Naive thymus-derived CD4-positive, alpha-beta T cell (primary cell): ENCODE results near the gene SGTA. TPM values are rescaled to one million over a fixed set of nuclear protein-coding genes. Genes with fewer than 3 reads are reported as not detected.

Experiments used
- ATAC-seq: fragments of 150-1000 bp; cut with Tn5 transposase; 2 replicates; pipeline ENCODE4 v1.10.0; 2021; ENCODE audit warnings: mild to moderate bottlenecking, moderate library complexity
- CTCF ChIA-PET: fragments of 350-600 bp; sonication (Branson Sonifier 250); formaldehyde crosslinking; loops from one replicate; lab custom pipeline; 2021; ENCODE audit warnings: antibody characterized with exemption; lab: Charles Lee
- POLR2A ChIA-PET: fragments of 350-600 bp; sonication (Branson Sonifier 250); formaldehyde crosslinking; loops from one replicate; lab custom pipeline; 2021; ENCODE audit warnings: antibody characterized with exemption, inconsistent platforms; lab: Charles Lee
- DNase-seq, 9 donors: peaks; one replicate each; pipeline versions ENCODE4 v3.0.0 to v3.0.0-alpha.2; 2020 to 2022; ENCODE audit warnings: mixed read lengths in 1 of 9
- H3K27ac ChIP-seq: one replicate; pipeline ENCODE4 v1.7.0; 2013; ENCODE audit warnings: mild to moderate bottlenecking, low read depth, low read length, moderate library complexity
- H3K27me3 ChIP-seq, 2 donors: one replicate each; pipeline ENCODE4 v1.7.0; 2013; ENCODE audit warnings: low read length in 2 of 2, mild to moderate bottlenecking in 2 of 2, moderate library complexity in 2 of 2; ENCODE audit not compliant: control insufficient read depth in 2 of 2, insufficient read depth in 2 of 2
- H3K36me3 ChIP-seq, 3 experiments: 1 replicate in 2 of 3; 2 replicates in 1 of 3; pipeline ENCODE4 v1.7.0; 2013; ENCODE audit warnings: low read length in 3 of 3, mild to moderate bottlenecking in 3 of 3, moderate library complexity in 1 of 3; ENCODE audit not compliant: insufficient read depth in 3 of 3, control insufficient read depth in 2 of 3
- H3K4me1 ChIP-seq, 2 donors: one replicate each; pipeline ENCODE4 v1.7.0; 2013; ENCODE audit warnings: low read length in 2 of 2, mild to moderate bottlenecking in 2 of 2, moderate library complexity in 1 of 2; ENCODE audit not compliant: control insufficient read depth in 2 of 2, insufficient read depth in 2 of 2
- H3K4me3 ChIP-seq: 2 replicates; pipeline ENCODE4 v1.7.0; 2013; ENCODE audit warnings: mild to moderate bottlenecking, low read length
- H3K9me3 ChIP-seq, 3 experiments: 1 replicate in 2 of 3; 2 replicates in 1 of 3; pipeline ENCODE4 v1.7.0; 2013; ENCODE audit warnings: low read length in 3 of 3; ENCODE audit not compliant: control insufficient read depth in 2 of 3
- H3K27ac Mint-ChIP-seq, 9 donors: one replicate each; pipeline ENCODE4 v1.8.0; 2020 to 2022; ENCODE audit warnings: mixed read lengths in 9 of 9, mild to moderate bottlenecking in 8 of 9, moderate library complexity in 5 of 9, inconsistent platforms in 2 of 9
- H3K27me3 Mint-ChIP-seq, 5 donors: one replicate each; pipeline ENCODE4 v1.8.0; 2021 to 2022; ENCODE audit warnings: mixed read lengths in 5 of 5, mild to moderate bottlenecking in 1 of 5
- H3K36me3 Mint-ChIP-seq, 5 donors: one replicate each; pipeline ENCODE4 v1.8.0; 2020 to 2022; ENCODE audit warnings: mixed read lengths in 5 of 5, mild to moderate bottlenecking in 3 of 5, inconsistent platforms in 1 of 5
- H3K4me1 Mint-ChIP-seq, 7 donors: one replicate each; pipeline ENCODE4 v1.8.0; 2020 to 2022; ENCODE audit warnings: mixed read lengths in 7 of 7, mild to moderate bottlenecking in 3 of 7, inconsistent platforms in 1 of 7
- H3K4me3 Mint-ChIP-seq, 10 donors: one replicate each; pipeline ENCODE4 v1.8.0; 2020 to 2022; ENCODE audit warnings: mild to moderate bottlenecking in 10 of 10, mixed read lengths in 10 of 10, moderate library complexity in 6 of 10, inconsistent platforms in 2 of 10
- H3K9me3 Mint-ChIP-seq, 11 donors: one replicate each; pipeline ENCODE4 v1.8.0; 2020 to 2022; ENCODE audit warnings: mixed read lengths in 11 of 11, mild to moderate bottlenecking in 4 of 11, inconsistent platforms in 1 of 11, moderate library complexity in 1 of 11
- intact Hi-C, 2 donors: fragments of 100-400 bp; cut with micrococcal nuclease; formaldehyde crosslinking; loops; one replicate each; pipeline ENCODE4 v1.15.1; 2023
- polyA plus RNA-seq, 2 donors: library from polyadenylated mRNA; unstranded; fragments of 300-500 nt; fragmentation: Illumina TruSeq; gene quantifications; one replicate each; pipeline ENCODE4 v1.2.3, GENCODE V29; 2021
- total RNA-seq, 6 experiments: library from RNA in 5 of 6; stranded (reverse) in 5 of 6; gene quantifications; 1 replicate in 5 of 6; 2 replicates in 1 of 6; pipeline ENCODE4 v1.2.3 and lab custom pipeline; 2021 to 2026

Gene SGTA
- total and polyA plus RNA-seq, 7 experiments from 2014 or later: 25.3 to 47.8 (median 37.9) TPM

DNA sequence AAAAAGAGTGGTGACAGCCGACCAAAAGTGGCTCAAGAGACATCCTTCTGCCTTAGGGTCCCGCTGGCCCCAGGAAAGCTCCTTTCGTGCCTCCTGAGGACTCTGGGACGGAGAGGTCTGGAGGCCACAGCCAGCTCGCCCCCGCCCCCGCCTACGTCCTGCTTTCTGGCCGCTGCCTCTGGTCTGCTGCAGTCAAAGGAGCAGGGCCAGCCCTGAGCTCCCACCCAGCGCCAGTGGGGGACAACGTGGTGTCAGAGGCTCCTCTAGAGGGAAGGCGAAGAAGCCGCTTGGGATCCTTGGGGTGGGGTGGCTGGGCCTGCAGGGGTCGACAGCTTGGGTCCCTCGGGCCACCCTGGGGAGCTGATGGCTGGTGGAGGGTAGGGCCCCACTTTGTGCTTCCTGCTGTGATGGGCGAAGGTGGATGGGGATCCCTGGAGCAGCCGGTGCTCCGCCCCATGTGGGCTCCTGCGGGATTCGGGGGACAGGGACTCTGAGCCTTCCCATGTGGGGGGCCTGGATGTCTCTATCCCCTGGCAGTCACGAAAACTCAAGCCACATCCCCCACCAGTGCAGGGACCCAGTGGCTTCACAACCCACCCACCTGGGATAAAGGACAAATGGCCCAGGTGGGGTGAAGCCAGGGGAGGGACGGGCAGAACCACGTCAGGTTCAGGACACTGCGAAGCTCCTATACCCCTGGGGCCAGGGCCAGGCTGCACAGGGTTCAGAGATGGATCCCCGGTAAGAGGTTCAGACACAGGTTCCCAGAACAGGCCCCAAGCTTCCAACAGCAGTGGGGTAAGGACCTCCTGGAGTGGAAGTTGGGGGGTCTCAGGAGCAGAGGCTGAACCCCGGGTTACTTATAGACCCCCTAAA lies 52.9 kb downstream of the SGTA start:
- ChIA-PET CTCF (no interaction called here), POLR2A (no interaction called here)
- no peak for ATAC-seq
- Mint-ChIP-seq H3K9me3 (no peaks in the 10 kb centered on the region), H3K27ac (no peak overlapping the region), H3K36me3 (peaks cover 0 to 13% (median 5%) of the 10 kb centered on the region in 5 donors), H3K27me3 (peaks cover 0 to 10% (median 4%) of the 10 kb centered on the region in 5 donors), H3K4me1 (peaks cover 0 to 10% (median 5%) of the 10 kb centered on the region in 7 donors), H3K4me3 (no peak overlapping the region)
- Histone ChIP-seq H3K27ac (no peak overlapping the region), H3K9me3 (no peaks in the 10 kb centered on the region), H3K4me3 (no peak overlapping the region), H3K27me3 (no peaks in the 10 kb centered on the region), H3K36me3 (peaks cover 0 to 28% (median 0%) of the 10 kb centered on the region in 3 experiments), H3K4me1 (no peaks in the 10 kb centered on the region)
- intact Hi-C loops: no loop called here
- no peak for DNase-seq

DNA sequence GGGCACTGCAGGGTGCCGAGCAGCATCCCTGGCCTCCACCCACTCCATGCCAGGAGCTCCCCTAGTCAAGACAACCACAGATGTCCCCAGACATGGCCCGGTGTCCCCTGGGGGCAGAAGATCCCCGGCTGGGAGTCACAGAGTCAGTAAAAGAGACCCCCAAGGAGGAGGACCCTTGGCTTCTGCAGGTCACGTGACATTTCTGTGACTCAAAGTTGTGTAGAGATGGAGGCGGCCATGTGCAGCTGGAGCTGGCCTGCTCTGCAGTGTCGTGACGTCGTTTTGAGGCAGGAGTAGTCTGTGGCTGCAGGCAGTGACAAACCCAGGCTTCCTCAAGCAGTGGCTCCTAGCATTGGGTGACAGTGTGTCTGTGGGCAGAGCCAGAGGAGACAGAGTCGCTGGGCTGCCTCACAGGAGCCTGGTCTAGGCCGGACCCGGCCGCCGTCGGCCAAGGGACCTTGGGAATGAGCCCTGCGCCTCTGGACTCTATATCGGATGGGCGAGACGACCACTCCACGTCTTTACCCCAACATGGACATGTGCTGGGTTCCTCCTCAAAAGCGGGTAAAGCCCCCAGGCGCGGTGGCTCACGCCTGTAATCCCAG lies 54.2 kb downstream of the SGTA start:
- Histone ChIP-seq H3K27me3 (no peaks in the 10 kb centered on the region), H3K4me3 (no peak overlapping the region), H3K36me3 (peaks cover 0 to 15% (median 0%) of the 10 kb centered on the region in 3 experiments), H3K27ac (no peak overlapping the region), H3K9me3 (no peaks in the 10 kb centered on the region), H3K4me1 (no peaks in the 10 kb centered on the region)
- Mint-ChIP-seq H3K4me1 (peaks cover 0 to 6% (median 0%) of the 10 kb centered on the region in 7 donors), H3K27ac (no peak overlapping the region), H3K27me3 (peaks cover 6 to 13% (median 10%) of the 10 kb centered on the region in 5 donors), H3K4me3 (no peak overlapping the region), H3K9me3 (no peaks in the 10 kb centered on the region), H3K36me3 (peaks cover 0 to 4% (median 0%) of the 10 kb centered on the region in 5 donors)
- POLR2A ChIA-PET: interaction anchor here (0.6 kb wide), 1 partner anchor 73 kb away, joined by 3 read pairs; no protein-coding TSS in a partner anchor
- DNase-seq (no peak), ATAC-seq (no peak)
- CTCF ChIA-PET: no interaction called here
- intact Hi-C loops: no loop called here

DNA sequence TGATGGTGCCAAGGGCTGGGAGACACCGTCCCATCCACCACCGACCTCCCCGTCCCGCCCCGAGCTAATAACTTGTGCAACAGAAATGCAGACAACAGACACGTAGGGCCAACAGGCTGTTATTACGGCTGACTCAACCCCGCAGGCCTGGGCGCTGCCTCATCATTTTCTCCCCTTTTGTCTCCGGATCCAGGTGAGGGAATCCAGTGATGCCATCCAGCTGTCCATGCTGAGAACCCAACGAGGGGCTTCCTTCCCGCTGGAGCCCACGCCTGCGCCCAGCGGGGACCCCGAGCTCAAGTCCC lies 55.5 kb downstream of the SGTA start:
- Histone ChIP-seq H3K27ac (no peak overlapping the region), H3K4me3 (no peak overlapping the region), H3K9me3 (no peaks in the 10 kb centered on the region), H3K36me3 (peaks cover 0 to 9% (median 0%) of the 10 kb centered on the region in 3 experiments), H3K27me3 (no peaks in the 10 kb centered on the region), H3K4me1 (no peaks in the 10 kb centered on the region)
- Mint-ChIP-seq H3K4me3 (peak overlapping the region in 1 of 10 donors; percentile 23), H3K4me1 (peaks cover 0 to 6% (median 0%) of the 10 kb centered on the region in 7 donors), H3K9me3 (no peaks in the 10 kb centered on the region), H3K27me3 (peaks cover 6 to 16% (median 11%) of the 10 kb centered on the region in 5 donors), H3K36me3 (peaks cover 0 to 4% (median 0%) of the 10 kb centered on the region in 5 donors), H3K27ac (peak overlapping the region in 1 of 9 donors; percentile 30)
- POLR2A ChIA-PET: no interaction called here
- ATAC-seq (no peak), DNase-seq (no peak)
- CTCF ChIA-PET: no interaction called here
- intact Hi-C loops: no loop called here

DNA sequence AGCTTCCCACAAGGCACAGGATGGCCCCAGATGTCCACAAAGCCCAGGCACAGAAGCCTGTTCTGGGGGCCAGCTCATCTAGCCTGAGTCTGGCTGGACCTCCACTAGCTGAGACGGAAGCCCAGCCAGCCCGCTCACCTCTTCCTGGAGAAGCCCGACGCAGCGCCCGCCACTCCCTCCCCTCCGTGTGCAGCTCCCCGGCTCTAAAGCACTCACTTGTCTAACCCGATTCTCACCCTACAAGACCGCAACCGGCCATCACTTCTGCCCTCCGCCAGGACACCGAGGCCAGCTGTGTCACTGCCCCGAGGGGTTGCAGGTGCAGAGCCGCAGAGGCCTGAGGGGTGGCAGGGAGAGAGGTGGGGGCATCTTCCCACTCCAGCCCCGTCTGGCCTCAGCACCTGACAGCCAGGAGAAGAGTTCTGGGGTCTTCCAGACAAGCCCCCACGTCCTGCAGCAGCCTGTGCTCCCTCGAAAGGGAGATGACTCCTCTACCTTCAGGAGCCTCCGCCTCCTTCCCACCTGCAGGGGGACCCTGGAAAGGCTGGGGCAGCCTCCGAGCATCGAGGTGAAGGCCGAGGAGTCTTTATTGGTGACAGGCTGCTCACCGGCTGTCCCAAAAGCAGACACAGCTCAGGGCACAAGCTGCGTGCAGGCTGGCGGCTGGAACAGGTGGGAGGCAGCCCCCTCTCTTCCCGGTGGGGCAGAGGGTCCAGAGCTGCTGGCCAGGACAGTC lies 56.0 kb downstream of the SGTA start:
- Mint-ChIP-seq H3K9me3 (no peaks in the 10 kb centered on the region), H3K4me1 (peaks cover 0 to 6% (median 0%) of the 10 kb centered on the region in 7 donors), H3K27ac (no peak overlapping the region), H3K4me3 (peak overlapping the region in 1 of 10 donors; percentile 16), H3K36me3 (peaks cover 0 to 4% (median 0%) of the 10 kb centered on the region in 5 donors), H3K27me3 (peaks cover 6 to 20% (median 11%) of the 10 kb centered on the region in 5 donors)
- ATAC-seq (no peak), DNase-seq (no peak)
- no peak overlapping the region for H3K4me3 ChIP-seq
- CTCF ChIA-PET: no interaction called here
- intact Hi-C loops: no loop called here
- H3K4me1 ChIP-seq: no peaks in the 10 kb centered on the region
- POLR2A ChIA-PET: no interaction called here
- H3K27ac ChIP-seq: no peak overlapping the region
- H3K9me3 ChIP-seq: no peaks in the 10 kb centered on the region
- H3K27me3 ChIP-seq: peaks cover 0 to 4% of the 10 kb centered on the region in 2 donors
- H3K36me3 ChIP-seq: peaks cover 0 to 6% (median 0%) of the 10 kb centered on the region in 3 experiments

DNA sequence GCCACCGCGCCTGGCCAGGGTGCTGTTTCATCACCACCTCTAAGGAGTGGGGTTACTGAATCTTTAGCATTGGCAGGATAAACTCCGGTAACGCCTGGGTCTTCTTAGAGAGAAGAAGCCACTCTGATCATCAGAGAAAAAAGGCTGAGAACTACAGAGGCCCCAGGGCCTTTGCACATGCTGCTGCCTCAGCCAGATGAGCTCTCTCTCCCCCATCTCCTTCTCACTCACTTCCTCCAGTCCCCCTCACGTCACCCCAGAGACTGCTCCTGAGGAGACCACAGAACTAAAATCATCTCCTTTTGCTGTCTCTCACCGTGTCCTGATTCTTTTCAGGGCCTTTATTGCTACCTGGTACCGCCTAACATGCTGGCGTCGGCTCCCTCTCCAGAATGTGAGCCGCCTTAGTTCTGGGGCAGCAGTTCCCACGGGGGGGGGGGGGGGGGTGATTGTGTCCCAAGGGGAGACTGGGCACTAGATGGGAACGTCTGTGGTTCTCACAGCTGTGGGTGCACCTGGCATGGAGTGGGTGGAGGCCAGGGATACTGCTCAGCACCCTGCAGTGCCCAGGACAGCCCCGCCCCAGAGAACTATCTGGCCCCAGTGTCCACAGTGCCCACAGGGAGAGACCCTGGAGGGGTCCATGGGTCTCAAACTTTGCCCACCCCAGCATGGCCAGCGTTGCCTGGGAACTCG lies 56.8 kb downstream of the SGTA start:
- ATAC-seq: no peak
- Mint-ChIP-seq H3K9me3 (no peaks in the 10 kb centered on the region), H3K36me3 (peaks cover 0 to 4% (median 0%) of the 10 kb centered on the region in 5 donors), H3K4me3 (peak overlapping the region in 1 of 10 donors; percentile 45), H3K27ac (no peak overlapping the region), H3K27me3 (peaks cover 8 to 26% (median 11%) of the 10 kb centered on the region in 5 donors), H3K4me1 (peaks cover 0 to 6% (median 0%) of the 10 kb centered on the region in 7 donors)
- no peak overlapping the region for H3K4me3 ChIP-seq
- no peaks in the 10 kb centered on the region for H3K4me1 ChIP-seq
- no peaks in the 10 kb centered on the region for H3K36me3 ChIP-seq
- CTCF ChIA-PET: no interaction called here
- no peaks in the 10 kb centered on the region for H3K9me3 ChIP-seq
- H3K27me3 ChIP-seq: peaks cover 0 to 10% of the 10 kb centered on the region in 2 donors
- intact Hi-C loops: no loop called here
- POLR2A ChIA-PET: no interaction called here
- DNase-seq: no peak
- H3K27ac ChIP-seq: no peak overlapping the region

DNA sequence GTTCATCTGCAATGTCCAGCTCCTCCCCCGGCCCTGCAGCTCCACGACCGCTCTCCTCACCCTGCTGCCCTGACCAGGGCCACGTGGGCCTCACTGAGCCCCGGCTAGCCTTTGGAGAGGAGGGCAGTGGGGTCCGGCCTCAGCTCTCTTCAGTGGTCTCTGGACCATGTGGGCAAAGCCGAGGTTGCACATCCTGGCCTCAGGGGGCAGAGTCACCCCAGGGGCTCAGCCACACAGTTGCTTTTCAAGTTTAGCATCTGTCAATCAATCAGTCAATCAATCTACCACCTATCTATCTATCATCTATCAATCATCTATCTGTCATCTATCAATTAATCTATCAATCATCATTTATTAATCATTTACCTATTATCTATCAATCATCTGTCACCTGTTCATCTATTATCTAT lies 58.9 kb downstream of the SGTA start:
- H3K27me3 Mint-ChIP-seq: peaks cover 13 to 35% (median 18%) of the 10 kb centered on the region in 5 donors
- CTCF ChIA-PET: no interaction called here

More for the DNA sequence above, 58.9 kb downstream of the SGTA start:
- no peak for ATAC-seq
- DNase-seq: no peak
- H3K9me3 Mint-ChIP-seq: peaks cover 0 to 2% (median 0%) of the 10 kb centered on the region in 11 donors
- no peak overlapping the region for H3K27ac Mint-ChIP-seq
- POLR2A ChIA-PET: no interaction called here
- H3K4me3 Mint-ChIP-seq: peak overlapping the region in 3 of 10 donors; percentile 0 to 34 (median 24)
- Histone ChIP-seq H3K36me3 (no peaks in the 10 kb centered on the region), H3K27ac (no peak overlapping the region), H3K4me1 (peaks cover 0 to 8% of the 10 kb centered on the region in 2 donors), H3K4me3 (no peak overlapping the region), H3K27me3 (peaks cover 0 to 19% of the 10 kb centered on the region in 2 donors), H3K9me3 (no peaks in the 10 kb centered on the region)
- intact Hi-C loops: no loop called here
- H3K4me1 Mint-ChIP-seq: peaks cover 0 to 9% (median 5%) of the 10 kb centered on the region in 7 donors
- peaks cover 0 to 4% (median 0%) of the 10 kb centered on the region in 5 donors for H3K36me3 Mint-ChIP-seq
